ENCODE measurements around the gene TEX48.

TEX48 gene

DNA sequence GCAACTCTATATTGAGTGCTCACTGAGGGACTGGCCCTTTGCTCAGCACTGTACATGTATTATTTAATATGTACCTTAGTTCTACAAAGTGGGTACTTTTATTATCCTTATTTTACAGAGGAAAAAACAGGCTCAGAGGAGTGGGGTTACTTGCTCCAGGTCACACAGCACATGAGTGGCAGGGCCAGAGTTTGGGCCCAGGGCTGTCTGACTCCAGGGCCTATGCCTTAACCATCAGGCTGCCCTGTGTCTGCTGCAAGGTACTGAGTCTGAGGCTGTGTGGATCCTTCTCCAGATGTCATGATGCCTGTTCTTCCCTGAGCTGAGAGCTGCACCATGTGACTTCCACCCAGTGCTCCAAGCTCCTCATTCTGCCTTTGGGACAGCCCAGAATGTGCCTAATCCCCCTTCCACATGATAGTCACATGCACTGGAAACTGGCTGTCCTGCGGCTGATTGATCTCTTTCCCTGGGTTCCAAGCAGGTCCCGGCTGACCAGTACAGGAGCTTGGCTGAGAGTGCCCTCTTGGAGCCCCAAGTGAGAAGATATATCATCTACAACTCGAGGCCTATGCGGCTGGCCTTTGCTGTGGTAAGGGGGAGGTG is 55.5 kb downstream of the TEX48 start:
- no peak overlapping the region for H2BK15ac ChIP-seq (ENCODE audit: low read depth, poor library complexity, severe bottlenecking)
- 90% methylated on average over 4 of the region's 4 CpGs for WGBS
- H3K18ac ChIP-seq (ENCODE audit: low read depth in 1 of 2, low read length in 2 of 2) = no peak overlapping the region
- no peak overlapping the region for H3K4me3 ChIP-seq (ENCODE audit: insufficient read depth in 1 of 2, low read depth in 1 of 2, low read length in 2 of 2)
- H4K8ac ChIP-seq (ENCODE audit: low read length) = no peak overlapping the region
- peaks cover 6% of the 10 kb centered on the region for H3K4me1 ChIP-seq (ENCODE audit: control insufficient read depth, insufficient read depth, low read depth, low read length)
- H2AK5ac ChIP-seq (ENCODE audit: low read length, severe bottlenecking) = no peak overlapping the region
- peaks cover 15 to 25% of the 10 kb centered on the region in 2 experiments for H3K36me3 ChIP-seq (ENCODE audit: control insufficient read depth in 1 of 2, insufficient read depth in 2 of 2, low read depth in 1 of 2, low read length in 2 of 2)
- H3K4ac ChIP-seq (ENCODE audit: low read depth in 1 of 2, low read length in 2 of 2) = no peak overlapping the region
- no peak overlapping the region for H3K14ac ChIP-seq (ENCODE audit: low read length in 2 of 2)
- no peaks in the 10 kb centered on the region for H3K27me3 ChIP-seq (ENCODE audit: control insufficient read depth in 1 of 2, insufficient read depth in 1 of 2, low read length in 2 of 2)
- DNase-seq = no peak
- no peak overlapping the region for H3K4me2 ChIP-seq (ENCODE audit: low read length, poor library complexity, severe bottlenecking)
- no peaks in the 10 kb centered on the region for H3K9me3 ChIP-seq (ENCODE audit: control insufficient read depth, low read length)
- H2BK5ac ChIP-seq (ENCODE audit: low read depth, low read length, poor library complexity, severe bottlenecking) = no peak overlapping the region
- peaks cover 10% of the 10 kb centered on the region for H3K79me1 ChIP-seq (replicated peaks; ENCODE audit: low read length, poor library complexity, severe bottlenecking)
- H2AFZ ChIP-seq (ENCODE audit: low read depth, low read length) = no peak overlapping the region
- H2BK12ac ChIP-seq (ENCODE audit: low read length in 2 of 2) = no peak overlapping the region
- no peak overlapping the region for H3K27ac ChIP-seq (ENCODE audit: low read length, poor library complexity, severe bottlenecking)
- no peak overlapping the region for H2BK120ac ChIP-seq (ENCODE audit: low read depth, low read length)
- H3K23ac ChIP-seq (ENCODE audit: low read length in 2 of 2) = no peak overlapping the region
- no peak overlapping the region for H3K9ac ChIP-seq (ENCODE audit: low read length)
- no peak overlapping the region for H4K91ac ChIP-seq (ENCODE audit: low read length)

GRCh38 chr9:114624677-114625076 is 57.3 kb downstream of the TEX48 start:
- no peak overlapping the region for H4K91ac ChIP-seq (ENCODE audit: low read length)
- H3K4me1 ChIP-seq (ENCODE audit: control insufficient read depth, insufficient read depth, low read depth, low read length) = peaks cover 8% of the 10 kb centered on the region
- H3K14ac ChIP-seq (ENCODE audit: low read length in 2 of 2) = no peak overlapping the region
- peaks cover 11 to 19% of the 10 kb centered on the region in 2 experiments for H3K36me3 ChIP-seq (ENCODE audit: control insufficient read depth in 1 of 2, insufficient read depth in 2 of 2, low read depth in 1 of 2, low read length in 2 of 2)
- peaks cover 10% of the 10 kb centered on the region for H3K79me1 ChIP-seq (replicated peaks; ENCODE audit: low read length, poor library complexity, severe bottlenecking)
- H2AK5ac ChIP-seq (ENCODE audit: low read length, severe bottlenecking) = no peak overlapping the region
- 98% methylated on average over 2 of the region's 2 CpGs for WGBS
- H3K4me3 ChIP-seq (ENCODE audit: insufficient read depth in 1 of 2, low read depth in 1 of 2, low read length in 2 of 2) = no peak overlapping the region
- H2BK120ac ChIP-seq (ENCODE audit: low read depth, low read length) = no peak overlapping the region
- no peak overlapping the region for H2AFZ ChIP-seq (ENCODE audit: low read depth, low read length)
- DNase-seq = no peak
- H3K9ac ChIP-seq (ENCODE audit: low read length) = no peak overlapping the region
- no peak overlapping the region for H3K18ac ChIP-seq (ENCODE audit: low read depth in 1 of 2, low read length in 2 of 2)
- no peak overlapping the region for H2BK12ac ChIP-seq (ENCODE audit: low read length in 2 of 2)
- no peak overlapping the region for H3K23ac ChIP-seq (ENCODE audit: low read length in 2 of 2)
- no peak overlapping the region for H3K4me2 ChIP-seq (ENCODE audit: low read length, poor library complexity, severe bottlenecking)
- H3K27me3 ChIP-seq (ENCODE audit: control insufficient read depth in 1 of 2, insufficient read depth in 1 of 2, low read length in 2 of 2) = no peaks in the 10 kb centered on the region
- no peak overlapping the region for H3K4ac ChIP-seq (ENCODE audit: low read depth in 1 of 2, low read length in 2 of 2)
- no peak overlapping the region for H2BK15ac ChIP-seq (ENCODE audit: low read depth, poor library complexity, severe bottlenecking)
- no peak overlapping the region for H4K8ac ChIP-seq (ENCODE audit: low read length)
- H2BK5ac ChIP-seq (ENCODE audit: low read depth, low read length, poor library complexity, severe bottlenecking) = no peak overlapping the region
- H3K9me3 ChIP-seq (ENCODE audit: control insufficient read depth, low read length) = no peaks in the 10 kb centered on the region
- no peak overlapping the region for H3K27ac ChIP-seq (ENCODE audit: low read length, poor library complexity, severe bottlenecking)

- no peak overlapping the region for H3K14ac ChIP-seq (ENCODE audit: low read length in 2 of 2)
- H3K18ac ChIP-seq (ENCODE audit: low read depth in 1 of 2, low read length in 2 of 2) = peak overlapping the region in 1 of 2 experiments; percentile 71
- no peak overlapping the region for H2AFZ ChIP-seq (ENCODE audit: low read depth, low read length)
Measured at GRCh38 chr9:114621975-114622609, 59.9 kb downstream of the TEX48 start.

DNA sequence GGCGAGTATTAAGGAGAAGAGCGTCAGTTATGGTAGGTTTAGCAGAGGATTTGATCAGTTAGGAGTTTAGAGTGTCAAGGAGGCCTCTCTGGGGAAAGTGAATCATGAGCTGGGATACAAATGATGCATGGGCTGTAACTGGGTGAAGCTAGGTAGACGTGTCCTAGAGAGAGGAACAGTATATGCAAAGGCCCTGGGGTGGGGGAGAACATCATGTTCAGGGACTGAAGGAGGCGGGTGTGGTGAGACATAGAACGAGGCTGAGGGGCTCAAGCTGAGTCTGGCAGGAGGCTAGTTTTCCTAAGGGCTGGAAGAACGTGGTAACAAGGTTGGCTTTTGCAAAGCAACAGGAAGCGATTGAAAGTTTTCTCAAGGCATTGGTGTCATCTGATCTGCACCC is 60.4 kb downstream of the TEX48 start:
- Histone ChIP-seq H3K27me3 (ENCODE audit: control insufficient read depth in 1 of 2, insufficient read depth in 1 of 2, low read length in 2 of 2) (no peaks in the 10 kb centered on the region), H2AK5ac (ENCODE audit: low read length, severe bottlenecking) (peak overlapping the region; percentile 41), H3K14ac (ENCODE audit: low read length in 2 of 2) (no peak overlapping the region), H3K36me3 (ENCODE audit: control insufficient read depth in 1 of 2, insufficient read depth in 2 of 2, low read depth in 1 of 2, low read length in 2 of 2) (peaks cover 0 to 5% of the 10 kb centered on the region in 2 experiments), H3K27ac (ENCODE audit: low read length, poor library complexity, severe bottlenecking) (no peak overlapping the region), H2BK12ac (ENCODE audit: low read length in 2 of 2) (peak overlapping the region in 1 of 2 experiments; percentile 22), H3K79me1 (replicated peaks; ENCODE audit: low read length, poor library complexity, severe bottlenecking) (peaks cover 17% of the 10 kb centered on the region), H3K23ac (ENCODE audit: low read length in 2 of 2) (no peak overlapping the region), H2BK15ac (ENCODE audit: low read depth, poor library complexity, severe bottlenecking) (no peak overlapping the region), H2BK120ac (ENCODE audit: low read depth, low read length) (no peak overlapping the region), H2BK5ac (ENCODE audit: low read depth, low read length, poor library complexity, severe bottlenecking) (no peak overlapping the region), H4K8ac (ENCODE audit: low read length) (no peak overlapping the region), H3K18ac (ENCODE audit: low read depth in 1 of 2, low read length in 2 of 2) (no peak overlapping the region), H3K4me3 (ENCODE audit: insufficient read depth in 1 of 2, low read depth in 1 of 2, low read length in 2 of 2) (no peak overlapping the region), H3K9ac (ENCODE audit: low read length) (no peak overlapping the region), H3K9me3 (ENCODE audit: control insufficient read depth, low read length) (no peaks in the 10 kb centered on the region), H4K91ac (ENCODE audit: low read length) (no peak overlapping the region), H3K4ac (ENCODE audit: low read depth in 1 of 2, low read length in 2 of 2) (no peak overlapping the region), H3K4me2 (ENCODE audit: low read length, poor library complexity, severe bottlenecking) (no peak overlapping the region), H2AFZ (ENCODE audit: low read depth, low read length) (no peak overlapping the region), H3K4me1 (ENCODE audit: control insufficient read depth, insufficient read depth, low read depth, low read length) (peaks cover 8% of the 10 kb centered on the region)
- WGBS = 83% methylated on average over 7 of the region's 7 CpGs
- no peak for DNase-seq

More at GRCh38 chr9:114621975-114622609, 59.9 kb downstream of the TEX48 start:
- H3K9ac ChIP-seq (ENCODE audit: low read length) = no peak overlapping the region
- H3K79me1 ChIP-seq (replicated peaks; ENCODE audit: low read length, poor library complexity, severe bottlenecking) = peaks cover 13% of the 10 kb centered on the region
- no peak overlapping the region for H3K23ac ChIP-seq (ENCODE audit: low read length in 2 of 2)
- peak; percentile 87 for DNase-seq
- H4K8ac ChIP-seq (ENCODE audit: low read length) = no peak overlapping the region
- no peak overlapping the region for H3K4me3 ChIP-seq (ENCODE audit: insufficient read depth in 1 of 2, low read depth in 1 of 2, low read length in 2 of 2)
- H2BK15ac ChIP-seq (ENCODE audit: low read depth, poor library complexity, severe bottlenecking) = no peak overlapping the region
- peak overlapping the region; percentile 13 for H3K27ac ChIP-seq (ENCODE audit: low read length, poor library complexity, severe bottlenecking)
- no peak overlapping the region for H4K91ac ChIP-seq (ENCODE audit: low read length)
- H2BK12ac ChIP-seq (ENCODE audit: low read length in 2 of 2) = no peak overlapping the region
- peak overlapping the region; percentile 4 for H2AK5ac ChIP-seq (ENCODE audit: low read length, severe bottlenecking)
- 72% methylated on average over 2 of the region's 2 CpGs for whole genome bisulfite sequencing
- no peak overlapping the region for H3K4me2 ChIP-seq (ENCODE audit: low read length, poor library complexity, severe bottlenecking)
- no peaks in the 10 kb centered on the region for H3K27me3 ChIP-seq (ENCODE audit: control insufficient read depth in 1 of 2, insufficient read depth in 1 of 2, low read length in 2 of 2)
- peaks cover 0 to 11% of the 10 kb centered on the region in 2 experiments for H3K36me3 ChIP-seq (ENCODE audit: control insufficient read depth in 1 of 2, insufficient read depth in 2 of 2, low read depth in 1 of 2, low read length in 2 of 2)
- peaks cover 6% of the 10 kb centered on the region for H3K4me1 ChIP-seq (ENCODE audit: control insufficient read depth, insufficient read depth, low read depth, low read length)
- H2BK5ac ChIP-seq (ENCODE audit: low read depth, low read length, poor library complexity, severe bottlenecking) = no peak overlapping the region
- H2BK120ac ChIP-seq (ENCODE audit: low read depth, low read length) = no peak overlapping the region
- H3K4ac ChIP-seq (ENCODE audit: low read depth in 1 of 2, low read length in 2 of 2) = no peak overlapping the region
- H3K9me3 ChIP-seq (ENCODE audit: control insufficient read depth, low read length) = no peaks in the 10 kb centered on the region

Measured in mesenchymal stem cell (in vitro differentiated cells and primary cell).